Stimulated activated CD8-positive, alpha-beta memory T cell treated with anti-CD3 and anti-CD28 coated beads, Interleukin-15, amount 100 ng/mL, for 1 hour (primary cell): Measurements from ENCODE around the gene FGFRL1.
"Not testable (repeated sequence)": the region's sequence is repeated elsewhere in the genome, so short reads cannot be mapped to it uniquely, and the experiment has no call there.

Experiments
- DNase-seq: peaks from one replicate; pipeline ENCODE4 v3.0.0-alpha.2; 2020; ENCODE audit warnings: low read depth

The FGFRL1 gene

GRCh38 chr4:973431-974397, 37.7 kb upstream of the FGFRL1 start, which contains the start of gene DGKQ:
Gene DGKQ, minus strand, starts transcription at chr4:973569. Its CDS starts 87 bp downstream, at chr4:973482.
- peak; percentile 66 for DNase-seq

GRCh38 chr4:974668-975067, 36.8 kb upstream of the FGFRL1 start:
- no peak for DNase-seq

GRCh38 chr4:976016-976415, 35.4 kb upstream of the FGFRL1 start:
- DNase-seq, result not testable (repeated sequence)

GRCh38 chr4:978957-979701, 32.3 kb upstream of the FGFRL1 start:
- no peak for DNase-seq

- no peak for DNase-seq
Measured at GRCh38 chr4:982291-982690, 29.1 kb upstream of the FGFRL1 start.

GRCh38 chr4:982814-983213, 28.6 kb upstream of the FGFRL1 start:
- no peak for DNase-seq

GRCh38 chr4:984336-985054, 26.9 kb upstream of the FGFRL1 start:
- no peak for DNase-seq

- peak; percentile 41 for DNase-seq
Measured at GRCh38 chr4:985123-985830, 26.1 kb upstream of the FGFRL1 start.

- DNase-seq, result no peak
Measured at GRCh38 chr4:986428-986878, 25.0 kb upstream of the FGFRL1 start.

GRCh38 chr4:986879-987623, 24.4 kb upstream of the FGFRL1 start, which contains the start of gene IDUA:
Gene IDUA, plus strand, starts transcription at chr4:987044. Its CDS starts 41 bp downstream, at chr4:987085.
- peak; percentile 80 for DNase-seq

- no peak for DNase-seq
Measured at GRCh38 chr4:987624-988513, 23.6 kb upstream of the FGFRL1 start.

GRCh38 chr4:988726-989721, 22.4 kb upstream of the FGFRL1 start:
- DNase-seq, result no peak

GRCh38 chr4:989722-990471, 21.5 kb upstream of the FGFRL1 start:
- no peak for DNase-seq

GRCh38 chr4:990746-991367, 20.6 kb upstream of the FGFRL1 start:
- DNase-seq, result no peak

GRCh38 chr4:991451-992296, 19.8 kb upstream of the FGFRL1 start:
- no peak for DNase-seq
